Activated CD4-positive, CD25-positive, alpha-beta regulatory T cell treated with anti-CD3 and anti-CD28 coated beads, Interleukin-2, amount 50 U/mL, for 72 hours (primary cell): Measurements from ENCODE around the gene IRF7.

Source experiments
- DNase-seq: peaks from one replicate; pipeline ENCODE4 v3.0.0; 2021

Gene IRF7

DNA sequence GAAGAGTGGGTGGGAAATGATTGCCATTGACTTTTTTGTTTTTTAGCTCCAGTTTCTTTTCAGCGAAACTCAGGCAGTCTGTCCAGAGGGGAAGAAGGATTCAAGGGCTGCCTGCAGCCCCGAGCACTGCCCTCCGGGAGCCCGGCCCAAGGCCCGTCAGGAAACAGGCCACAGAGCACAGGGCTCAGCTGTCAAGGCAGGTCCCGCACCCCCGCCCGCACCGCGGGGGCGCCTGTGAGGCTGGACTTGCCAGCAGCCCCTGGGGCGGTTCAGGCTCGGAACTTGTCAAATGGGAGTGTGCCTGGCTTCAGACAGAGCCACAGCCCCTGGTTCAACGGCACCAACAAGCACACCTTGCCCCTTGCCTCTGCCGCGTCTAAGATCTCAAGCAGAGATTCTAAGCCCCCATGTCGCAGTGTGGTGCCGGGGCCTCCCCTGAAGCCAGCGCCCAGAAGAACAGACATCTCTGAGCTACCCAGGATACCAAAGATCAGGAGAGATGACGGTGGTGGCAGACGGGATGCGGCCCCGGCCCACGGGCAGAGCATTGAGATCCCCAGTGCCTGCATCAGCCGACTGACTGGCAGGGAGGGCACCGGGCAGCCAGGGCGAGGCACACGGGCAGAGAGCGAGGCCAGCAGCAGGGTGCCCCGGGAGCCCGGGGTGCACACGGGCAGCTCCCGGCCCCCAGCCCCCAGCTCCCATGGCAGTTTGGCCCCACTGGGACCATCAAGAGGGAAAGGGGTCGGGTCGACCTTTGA lies 8.6 kb downstream of the IRF7 start:
- no peak for DNase-seq

DNA sequence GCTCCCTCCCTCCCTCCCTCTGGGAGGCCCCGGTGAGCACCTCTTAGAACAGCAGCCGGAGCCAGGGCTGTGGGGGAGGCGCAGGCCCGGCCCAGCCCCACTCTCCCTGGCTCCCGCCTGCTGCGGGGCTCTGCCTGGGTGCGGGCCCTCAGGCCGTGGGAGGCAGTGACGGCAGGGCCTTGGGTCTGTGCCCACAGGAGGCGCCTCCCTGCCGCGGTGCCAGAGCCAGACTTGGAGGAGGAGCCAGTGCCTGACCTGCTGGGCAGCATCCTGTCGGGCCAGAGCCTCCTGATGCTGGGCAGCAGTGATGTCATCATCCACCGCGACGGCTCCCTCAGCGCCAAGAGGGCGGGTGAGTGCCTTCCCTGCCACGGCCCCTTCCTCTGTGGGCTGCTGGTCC lies 9.5 kb downstream of the IRF7 start:
- DNase-seq = no peak

DNA sequence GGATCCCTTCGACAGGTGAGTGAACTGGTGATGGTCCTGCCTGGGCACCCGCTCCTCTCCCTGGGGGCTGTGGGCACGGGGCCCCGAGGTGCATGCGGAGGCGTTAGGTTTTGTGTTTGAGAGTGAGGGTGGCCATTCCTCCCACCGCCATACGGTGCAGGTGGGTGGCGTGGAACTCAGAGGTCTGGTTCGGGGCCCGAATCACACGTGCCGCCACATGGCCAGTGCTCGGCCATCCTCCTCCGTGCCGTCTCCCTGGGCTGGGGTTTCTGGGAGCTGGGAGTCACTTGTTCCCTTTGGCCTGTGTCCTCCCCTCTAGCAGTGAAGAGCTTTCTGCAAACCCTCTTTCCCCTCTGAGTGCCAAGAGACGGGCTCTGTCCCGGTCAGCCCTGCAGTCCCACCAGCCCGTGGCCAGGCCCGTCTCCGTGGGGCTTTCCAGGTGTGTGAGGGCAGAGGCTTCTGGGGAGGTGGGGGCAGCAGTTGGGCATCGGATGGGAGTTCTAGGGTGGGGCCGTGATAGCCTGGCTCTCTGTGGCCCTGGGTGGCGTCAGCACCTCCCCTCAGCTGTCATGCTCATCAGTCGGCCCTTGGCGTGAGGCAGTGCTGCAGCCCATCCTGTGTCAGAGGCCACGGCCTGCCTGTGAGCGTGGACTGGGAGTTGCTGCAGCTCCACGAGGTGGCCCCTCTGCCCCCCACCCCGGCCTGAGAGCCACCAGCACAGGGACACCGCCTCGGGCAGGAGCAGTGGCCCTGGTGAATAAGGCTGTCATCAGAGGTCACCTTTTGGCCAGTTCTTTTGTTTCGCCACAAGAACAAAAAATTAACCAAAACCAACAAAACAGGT lies 10.2 kb downstream of the IRF7 start:
- DNase-seq = no peak

DNA sequence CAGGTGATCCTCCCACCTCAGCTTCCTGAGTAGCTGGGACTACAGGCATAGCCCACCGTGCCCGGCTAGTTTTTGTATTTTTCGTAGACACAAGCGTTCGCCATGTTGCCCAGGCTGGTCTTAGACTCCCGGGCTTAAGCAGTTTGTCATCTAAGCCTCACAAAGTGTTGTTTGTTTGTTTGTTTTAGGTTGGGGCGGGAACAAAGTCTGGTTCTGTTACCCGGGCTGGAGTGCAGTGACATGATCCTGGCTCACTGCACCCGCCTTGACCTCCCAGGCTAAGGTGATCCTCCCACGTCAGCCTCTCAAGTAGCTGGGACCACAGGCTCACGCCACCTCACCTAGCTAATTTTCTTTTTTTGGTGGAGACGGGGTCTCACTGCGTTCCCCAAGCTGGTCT lies 12.6 kb downstream of the IRF7 start:
- DNase-seq = no peak

DNA sequence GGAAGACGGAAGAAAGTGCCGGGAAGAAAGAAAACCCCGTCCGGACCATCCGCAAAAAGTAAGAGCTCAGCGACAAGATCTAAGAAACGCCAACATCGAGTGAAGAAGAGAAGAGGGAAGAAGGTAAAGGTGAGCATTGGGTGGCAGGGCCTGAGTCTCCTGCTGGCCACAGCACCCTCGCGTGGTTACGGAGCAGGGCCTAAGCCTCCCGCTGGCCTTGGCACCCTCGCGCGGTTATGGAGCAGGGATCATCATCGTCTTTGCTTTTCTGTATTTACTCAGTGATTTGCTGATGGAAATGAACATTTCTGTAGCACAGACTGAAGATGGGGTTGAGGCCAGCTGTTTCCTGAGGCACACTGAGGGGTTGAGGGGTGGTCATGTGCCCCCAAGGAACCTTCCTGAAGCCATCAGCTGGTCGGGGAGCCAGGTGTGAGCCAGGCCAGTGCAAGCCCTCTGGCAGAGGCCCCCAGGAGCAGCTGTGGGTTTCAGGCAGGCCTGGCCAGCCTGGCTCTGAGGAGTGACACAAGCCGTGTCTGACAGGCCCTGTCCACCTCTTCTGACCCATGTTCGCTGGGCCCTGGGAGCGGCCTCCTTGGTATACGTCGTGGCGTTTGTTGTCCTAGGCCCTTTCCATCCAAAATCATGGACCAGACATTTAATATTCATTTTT lies 14.0 kb downstream of the IRF7 start:
- DNase-seq = no peak

DNA sequence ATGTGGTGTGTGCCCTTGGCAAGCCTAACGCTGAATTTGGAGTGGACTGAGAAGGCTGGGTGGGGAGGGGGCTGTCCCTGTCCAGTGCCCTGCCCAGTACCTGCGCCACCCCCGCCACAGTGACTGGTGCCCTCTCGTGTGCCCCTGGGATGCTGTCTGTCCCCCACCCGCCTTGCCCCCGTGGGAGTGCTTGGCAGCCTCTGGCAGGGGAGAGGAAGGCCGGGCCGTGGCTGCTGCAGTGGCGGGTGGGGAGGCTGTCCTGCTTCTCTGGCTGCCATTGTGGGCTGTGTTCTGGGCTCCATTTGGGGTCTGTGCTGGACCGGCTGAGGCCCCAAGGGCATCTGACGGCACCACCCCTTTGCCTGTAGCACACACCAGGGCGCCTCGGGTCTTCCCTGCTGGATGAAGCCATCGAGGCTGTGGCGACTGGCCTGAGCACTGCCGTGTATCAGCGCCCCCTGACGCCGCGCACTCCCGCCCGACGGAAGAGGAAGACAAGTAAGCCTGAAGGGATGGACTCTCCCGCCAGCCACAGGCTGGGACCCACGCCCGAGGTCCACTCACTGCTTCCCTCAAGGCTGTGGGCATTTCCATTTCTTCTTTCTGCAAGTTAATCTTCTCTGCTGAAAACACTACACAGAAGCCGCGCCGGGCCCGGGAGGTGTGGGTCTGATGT lies 17.6 kb downstream of the IRF7 start:
- DNase-seq = no peak

DNA sequence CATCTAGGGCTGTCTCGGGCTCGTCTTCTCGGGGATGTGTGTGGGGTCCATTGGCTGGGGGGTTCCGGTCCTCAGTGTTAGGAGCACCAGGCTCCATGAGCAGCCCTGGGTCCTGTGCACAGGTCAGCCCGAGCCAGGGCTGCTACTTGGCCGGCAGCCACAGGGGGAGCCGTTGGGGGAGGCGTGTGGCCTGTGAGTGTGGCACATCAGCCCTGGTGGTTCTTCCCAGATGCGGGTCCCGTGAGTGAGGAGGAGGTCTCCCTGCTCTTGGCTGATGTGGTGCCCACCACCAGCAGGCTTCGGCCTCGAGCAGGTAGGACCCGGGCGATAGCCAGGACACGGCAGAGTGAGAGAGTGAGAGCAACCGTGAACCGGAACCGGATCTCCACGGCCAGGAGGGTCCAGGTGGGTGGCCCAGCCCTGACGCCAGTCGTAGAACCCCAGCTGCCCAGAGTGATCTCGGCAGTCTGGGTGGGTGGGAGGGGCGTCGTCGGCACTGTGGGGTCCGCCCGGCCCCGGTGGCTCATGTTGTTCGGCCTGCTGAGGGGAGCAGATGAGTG lies 18.5 kb downstream of the IRF7 start:
- DNase-seq = no peak

DNA sequence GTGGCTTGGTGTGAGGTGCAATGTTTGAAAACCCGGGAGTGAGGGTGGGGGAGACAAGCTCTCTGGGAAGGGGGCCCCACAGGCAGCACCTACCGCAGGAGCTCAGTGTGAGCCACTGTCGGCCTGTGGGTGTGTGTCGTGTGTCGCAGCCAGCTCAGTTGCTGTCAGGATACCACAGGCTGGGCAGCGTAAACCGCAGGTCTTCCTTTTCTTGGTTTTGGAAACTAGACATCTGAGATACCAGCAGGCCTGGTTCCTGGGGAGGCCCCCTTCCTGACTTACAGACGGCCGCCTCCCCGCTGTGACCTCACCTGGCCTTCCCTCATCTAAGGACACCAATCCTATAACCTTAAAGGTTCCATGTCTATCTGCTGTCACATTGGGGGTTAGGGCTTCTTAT lies 19.4 kb downstream of the IRF7 start:
- no peak for DNase-seq

DNA sequence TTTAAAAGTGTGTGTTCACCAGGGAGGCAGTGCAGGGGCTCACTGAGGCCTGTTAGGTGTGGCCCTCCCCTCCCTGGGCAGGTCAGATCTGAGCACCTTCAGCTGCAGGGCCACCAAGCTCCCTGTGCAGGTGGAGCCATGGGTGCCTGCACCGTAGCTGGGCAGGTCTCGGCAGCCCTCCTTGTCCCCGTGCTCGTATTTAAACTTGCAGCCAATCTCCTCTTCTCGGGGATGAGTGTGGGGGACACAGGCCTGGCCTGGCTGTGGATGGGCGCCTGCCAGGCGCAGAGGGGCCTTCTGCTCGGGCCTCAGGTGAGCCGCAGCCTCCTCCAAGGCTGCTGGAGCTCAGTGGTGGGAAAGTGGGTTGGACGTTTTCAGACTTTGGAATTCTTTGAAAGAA lies 20.4 kb downstream of the IRF7 start:
- DNase-seq = no peak

DNA sequence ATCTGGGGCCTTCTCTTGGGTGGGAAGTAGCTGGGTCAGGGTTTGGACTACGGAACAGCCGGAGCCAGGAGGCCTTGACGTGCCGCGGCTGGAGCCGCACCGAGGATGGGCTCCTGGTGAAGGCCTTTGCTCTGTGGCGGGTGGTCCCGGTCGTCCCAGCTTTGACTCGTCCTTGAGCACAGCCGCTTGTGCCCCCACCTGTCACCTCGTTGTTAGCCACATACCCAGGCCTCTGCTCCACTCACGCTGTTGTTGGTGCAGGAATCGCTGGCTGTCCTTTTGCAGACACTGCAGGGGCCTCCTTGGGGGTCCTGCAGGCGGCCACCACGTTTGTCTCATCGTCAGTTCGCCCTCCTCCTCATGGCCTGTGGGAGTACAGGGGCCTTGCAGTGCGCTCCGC lies 22.4 kb downstream of the IRF7 start:
- no peak for DNase-seq

DNA sequence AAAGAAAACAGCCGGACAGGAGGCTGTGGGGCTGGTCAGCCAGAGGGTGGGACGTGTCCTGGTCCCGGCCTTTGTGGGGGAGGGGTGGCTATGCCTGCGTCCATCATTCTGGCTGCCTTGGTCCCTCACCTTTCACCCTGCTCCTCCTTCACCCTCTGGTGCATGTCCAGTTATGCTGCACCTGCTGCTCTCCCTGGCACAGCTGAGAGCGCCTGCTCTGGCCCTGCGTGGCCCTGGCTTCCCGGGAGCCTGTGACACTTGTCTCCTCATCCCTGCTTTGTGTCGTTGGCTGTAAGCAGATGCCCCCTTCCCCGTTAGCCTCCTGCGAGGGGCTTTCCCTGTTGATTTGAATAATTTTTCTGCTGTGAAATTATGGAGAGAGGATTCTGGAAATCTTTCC lies 22.8 kb downstream of the IRF7 start:
- no peak for DNase-seq

DNA sequence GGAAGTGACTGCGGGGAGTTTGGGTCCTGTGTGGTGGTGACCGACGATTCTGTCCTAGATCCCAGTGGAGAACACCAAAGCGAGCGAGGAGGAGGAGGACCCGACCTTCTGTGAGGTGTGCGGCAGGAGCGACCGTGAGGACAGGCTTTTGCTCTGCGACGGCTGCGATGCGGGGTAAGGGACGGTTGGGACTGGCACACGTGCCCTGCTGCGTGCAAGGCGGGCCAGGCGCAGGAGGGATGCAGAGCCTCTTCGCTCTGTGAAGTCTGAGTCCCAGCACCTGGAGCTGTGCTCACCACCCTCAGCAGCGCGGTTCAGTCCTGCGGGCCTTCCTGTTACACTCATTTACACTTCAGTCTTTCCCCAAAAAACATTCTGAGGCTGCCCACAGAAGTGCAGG lies 23.2 kb downstream of the IRF7 start:
- DNase-seq = no peak

DNA sequence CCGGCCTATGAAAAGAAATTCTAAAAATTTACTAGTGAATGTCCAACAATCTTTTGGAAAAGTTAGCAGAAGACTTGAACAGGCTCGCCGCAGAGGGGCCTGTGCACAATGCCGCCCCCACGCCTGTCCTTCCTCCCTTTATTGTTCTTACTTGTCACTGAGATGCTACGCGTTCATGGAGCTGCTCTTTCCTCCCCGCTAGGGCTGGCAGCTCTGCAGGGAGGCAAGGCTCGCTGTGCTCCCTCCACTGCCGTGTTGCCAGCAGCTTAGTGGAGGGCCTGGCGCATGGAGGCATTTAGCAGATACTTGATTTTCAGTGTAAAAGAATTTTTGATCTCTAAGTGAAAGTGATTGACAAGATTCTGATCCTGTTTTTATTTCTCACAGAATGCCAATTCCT lies 24.8 kb downstream of the IRF7 start:
- no peak for DNase-seq

DNA sequence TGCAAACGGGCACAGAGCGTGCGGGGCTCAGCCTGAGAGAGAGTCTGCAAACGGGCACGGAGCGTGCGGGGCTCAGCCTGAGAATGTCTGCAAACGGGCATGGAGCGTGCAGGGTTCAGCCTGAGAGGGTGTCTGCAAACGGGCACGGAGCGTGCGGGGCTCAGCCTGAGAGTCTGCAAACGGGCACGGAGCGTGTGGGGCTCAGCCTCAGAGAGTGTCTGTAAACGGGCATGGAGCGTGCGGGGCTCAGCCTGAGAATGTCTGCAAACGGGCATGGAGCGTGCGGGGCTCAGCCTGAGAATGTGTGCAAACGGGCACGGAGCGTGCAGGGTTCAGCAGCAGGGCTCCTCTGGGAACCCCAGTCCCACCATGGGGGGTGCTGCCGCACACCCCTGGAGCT lies 26.0 kb downstream of the IRF7 start:
- no peak for DNase-seq

DNA sequence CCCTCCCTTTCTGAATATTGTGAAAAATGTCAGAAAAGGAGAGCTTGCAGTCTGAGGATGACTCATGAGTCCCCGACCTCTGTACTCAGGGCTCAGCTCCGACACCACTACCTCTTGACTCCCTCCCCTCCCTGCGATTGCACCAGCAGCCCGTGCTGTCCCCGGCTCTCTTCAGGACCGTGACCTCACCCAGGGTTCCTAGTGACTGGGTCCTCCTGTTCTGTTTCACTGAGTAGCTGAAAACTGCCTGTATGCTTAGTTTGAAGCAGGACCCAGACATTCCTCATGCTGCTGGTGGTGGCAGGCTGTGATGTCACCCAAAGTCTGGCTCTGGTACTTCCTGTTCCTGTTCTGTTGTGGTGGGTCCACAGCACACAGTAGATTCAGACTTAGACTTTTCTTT lies 27.8 kb downstream of the IRF7 start:
- peak; percentile 62 for DNase-seq

DNA sequence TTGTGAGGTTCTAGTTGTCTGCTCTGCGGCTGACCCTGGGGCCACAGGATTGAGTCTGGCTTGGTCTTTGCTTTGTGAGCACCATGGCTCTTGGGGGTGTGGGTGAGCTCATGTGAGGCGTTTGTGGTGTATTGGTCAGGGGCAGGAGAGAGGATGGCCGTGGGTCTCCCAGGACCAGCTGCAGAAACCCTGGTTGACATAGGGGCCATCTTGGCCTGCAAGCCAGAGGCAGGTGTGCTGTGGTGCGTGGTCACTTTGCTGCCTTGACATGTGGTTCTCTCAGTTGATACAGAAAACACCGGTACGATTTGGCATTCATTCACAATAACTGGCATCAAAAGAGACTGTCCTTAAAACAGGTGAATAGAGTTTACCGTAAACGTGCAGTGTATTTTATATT lies 28.2 kb downstream of the IRF7 start:
- DNase-seq = no peak

DNA sequence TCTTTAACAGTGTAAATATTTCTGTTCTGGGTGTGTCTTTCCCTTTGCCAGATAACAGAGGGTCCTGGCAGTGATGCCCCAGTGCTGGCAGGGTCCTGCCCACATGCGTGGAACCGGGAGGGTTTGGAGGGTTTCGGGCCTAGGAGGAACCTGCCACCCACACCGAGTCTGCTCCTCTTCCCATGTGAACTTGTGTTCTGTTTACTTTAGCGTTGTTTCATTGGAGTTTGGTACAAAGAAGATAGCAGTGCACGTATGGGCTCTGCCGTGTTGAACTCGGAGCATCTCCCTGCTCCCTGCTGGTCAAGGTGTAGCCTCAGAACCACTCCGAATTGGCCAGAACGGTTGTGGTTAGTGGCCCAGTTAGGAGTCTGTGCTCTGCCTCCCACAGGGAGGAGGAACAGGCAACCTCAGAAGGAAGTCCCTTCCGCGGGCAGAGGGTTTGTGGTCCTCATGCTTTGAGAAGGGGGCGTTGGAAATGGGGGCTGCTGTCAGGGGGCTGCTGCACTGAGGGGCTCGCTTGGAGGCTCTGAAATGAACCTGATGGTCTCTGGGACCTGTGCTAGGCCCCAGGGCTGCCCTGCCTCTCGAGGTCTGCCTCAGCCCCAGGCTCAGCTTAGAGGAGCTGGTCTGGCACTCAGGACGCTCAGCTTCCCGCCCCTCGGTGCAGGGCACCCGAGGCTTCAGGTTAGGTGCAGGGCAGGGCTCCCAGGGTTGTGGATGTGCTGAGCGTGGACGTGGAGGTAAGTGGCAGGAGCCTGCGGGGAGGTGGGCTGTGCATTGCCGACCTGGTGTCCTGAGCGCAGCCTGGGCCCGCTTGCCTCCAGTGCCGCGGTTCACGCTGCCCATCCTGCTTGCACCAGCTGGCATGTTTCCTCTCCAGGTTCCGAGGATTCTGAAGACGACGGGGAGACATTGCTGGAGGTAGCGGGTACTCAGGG lies 29.1 kb downstream of the IRF7 start:
- DNase-seq = no peak

DNA sequence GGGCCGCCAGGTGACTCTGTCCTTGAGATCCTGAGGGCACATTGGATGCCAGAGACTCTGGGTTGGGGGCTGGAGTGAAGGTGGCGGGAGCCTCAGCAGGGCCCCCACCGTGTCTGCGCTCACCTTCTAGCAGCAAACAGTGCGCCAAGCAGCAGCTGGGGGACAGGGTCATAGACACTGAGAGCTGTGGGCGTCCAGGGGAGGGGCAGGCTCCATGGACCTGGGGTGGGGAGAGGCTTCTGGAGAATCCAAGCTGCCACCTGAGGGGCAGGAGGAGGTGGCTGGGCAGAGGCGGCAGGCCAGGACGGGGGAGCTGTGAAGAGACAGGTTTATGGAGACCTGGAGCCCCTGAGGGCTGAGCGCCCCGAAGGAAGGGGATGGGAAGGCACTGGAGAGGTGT lies 31.5 kb downstream of the IRF7 start:
- DNase-seq = no peak

DNA sequence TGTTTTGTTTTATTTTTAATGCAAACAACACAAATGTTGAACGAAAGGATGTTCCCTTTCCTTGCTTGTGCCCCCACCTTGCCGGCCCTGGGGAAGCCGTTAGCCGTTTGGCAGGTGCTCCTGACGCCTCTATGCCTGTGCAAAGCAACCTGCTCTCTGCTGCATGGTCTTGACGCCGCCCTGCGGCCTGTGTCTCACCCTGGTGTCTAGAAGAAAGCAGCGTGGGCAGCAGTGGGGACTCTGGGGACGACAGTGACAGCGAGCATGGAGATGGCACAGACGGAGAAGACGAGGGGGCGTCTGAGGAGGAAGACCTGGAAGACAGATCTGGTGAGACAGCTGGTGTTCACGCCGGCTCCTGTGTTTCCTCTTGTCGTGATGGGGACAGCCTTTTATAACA lies 34.0 kb downstream of the IRF7 start:
- no peak for DNase-seq

DNA sequence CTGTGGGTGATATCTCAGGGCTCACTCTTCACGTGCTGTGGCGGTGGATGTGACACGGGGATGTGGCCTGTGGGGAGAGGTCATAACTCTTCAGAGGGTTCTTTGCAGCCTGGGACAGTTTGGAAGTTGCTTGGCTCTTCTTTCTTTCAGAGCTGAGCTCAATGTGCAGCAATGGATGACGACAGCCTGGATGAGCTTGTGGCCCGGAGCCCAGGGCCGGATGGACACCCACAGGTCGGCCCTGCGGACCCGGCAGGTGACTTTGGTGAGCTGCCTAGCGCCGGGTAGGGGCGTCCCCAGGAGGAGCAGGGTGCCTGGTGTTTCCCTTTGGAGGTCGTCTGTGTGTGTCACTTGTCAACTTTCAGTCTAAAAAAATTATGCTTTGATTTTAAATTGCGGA lies 34.4 kb downstream of the IRF7 start:
- no peak for DNase-seq

DNA sequence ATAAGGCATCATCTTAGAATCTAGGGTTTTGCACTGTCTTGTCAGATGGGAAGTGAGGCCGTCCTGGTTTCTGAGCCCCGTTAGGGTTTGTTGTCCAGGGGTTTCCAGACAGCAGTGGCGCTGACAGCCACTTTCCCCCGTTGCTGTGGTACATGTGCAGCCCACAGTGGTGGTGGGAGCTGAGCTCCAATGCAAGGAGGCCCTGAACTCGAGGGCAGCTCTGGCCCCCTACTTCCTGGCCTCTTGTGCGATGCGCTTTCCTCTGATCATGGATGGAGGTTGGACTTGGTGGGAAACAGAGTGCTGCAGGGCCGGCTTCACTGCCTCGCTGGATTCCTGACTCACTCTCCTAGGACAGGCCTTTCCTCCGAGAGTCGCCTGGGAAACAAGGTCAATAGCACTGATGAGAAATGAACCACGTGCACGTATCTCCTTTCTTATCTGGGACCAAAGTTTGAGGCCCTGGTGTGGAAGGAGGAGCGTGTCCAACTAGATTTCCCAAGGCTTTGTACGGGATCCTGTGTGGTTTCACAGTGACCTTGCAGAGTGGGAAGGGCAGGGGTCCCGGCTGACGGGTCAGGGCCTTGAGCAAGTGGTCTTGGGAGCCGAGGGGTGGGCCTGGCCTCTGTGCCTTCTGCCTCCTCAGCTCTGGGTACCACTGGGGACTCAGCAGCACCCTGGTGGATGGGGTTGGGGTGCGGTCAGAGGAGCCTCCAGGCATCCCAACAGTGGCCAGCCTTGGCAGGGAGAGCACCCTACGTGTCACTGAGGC lies 35.7 kb downstream of the IRF7 start:
- no peak for DNase-seq
